Measurements from ENCODE around the gene DEFB118. TPM values are rescaled to one million over a fixed set of nuclear protein-coding genes. Genes with fewer than 3 reads are reported as not detected.
"Not testable (repeated sequence)": the region's sequence is repeated elsewhere in the genome, so short reads cannot be mapped to it uniquely, and the experiment has no call there.

Gene DEFB118
- total RNA-seq, 1 experiment from 2014 or later: not detected

GRCh38 chr20:31341470-31341869, 26.9 kb upstream of the DEFB118 start:
- H3F3A ChIP-seq (ENCODE audit: low read length, unreplicated experiment): no peaks in the 10 kb centered on the region
- ChIA-PET CTCF (no interaction called here), POLR2A (ENCODE audit: unreplicated experiment) (no interaction called here)
- H3K9me3 ChIP-seq (ENCODE audit: low read length): no peaks in the 10 kb centered on the region
- no peak overlapping the region for H3K4me2 ChIP-seq (ENCODE audit: low read length)
- H3K4me3 ChIP-seq (ENCODE audit: low read length): no peak overlapping the region
- no peaks in the 10 kb centered on the region for H3K36me3 ChIP-seq (ENCODE audit: low read depth, low read length)
- no peak for TF ChIP-seq EZH2 (IDR thresholded peaks at IDR 0.05; ENCODE audit: low read length, unreplicated experiment)
- TF ChIP-seq CTCF (conservative IDR thresholded peaks at IDR 0.05; ENCODE audit: low read depth, low read length): no peak
- no peak for TF ChIP-seq EZH2phosphoT487 (IDR thresholded peaks at IDR 0.05; ENCODE audit: borderline replicate concordance, low read length)
- H4K20me1 ChIP-seq (ENCODE audit: low read length): no peaks in the 10 kb centered on the region
- H3K9me2 ChIP-seq (replicated peaks; ENCODE audit: low read length): no peaks in the 10 kb centered on the region
- no peaks in the 10 kb centered on the region for H3K4me1 ChIP-seq (ENCODE audit: insufficient read depth, low read length)
- H3K79me2 ChIP-seq (ENCODE audit: low read length): no peaks in the 10 kb centered on the region
- H3K27me3 ChIP-seq (ENCODE audit: low read length): peaks cover 44% of the 10 kb centered on the region
- H2AFZ ChIP-seq (ENCODE audit: low read length): no peak overlapping the region
- no peak overlapping the region for H3K9ac ChIP-seq (ENCODE audit: low read length)
- intact Hi-C loops (cut with micrococcal nuclease): no loop called here
- DNase-seq (no peak), ATAC-seq (no peak)
- H3K27ac ChIP-seq (ENCODE audit: low read length): no peak overlapping the region
- BruUV-seq (replicated peaks): no TSS peak

- Histone ChIP-seq H3K9me2 (replicated peaks; ENCODE audit: low read length) (no peaks in the 10 kb centered on the region), H3K9ac (ENCODE audit: low read length) (no peak overlapping the region), H3K27ac (ENCODE audit: low read length) (no peak overlapping the region), H3K9me3 (ENCODE audit: low read length) (no peaks in the 10 kb centered on the region), H3F3A (ENCODE audit: low read length, unreplicated experiment) (no peaks in the 10 kb centered on the region), H3K4me3 (ENCODE audit: low read length) (no peak overlapping the region), H3K36me3 (ENCODE audit: low read depth, low read length) (no peaks in the 10 kb centered on the region), H3K4me1 (ENCODE audit: insufficient read depth, low read length) (no peaks in the 10 kb centered on the region), H3K79me2 (ENCODE audit: low read length) (no peaks in the 10 kb centered on the region), H3K27me3 (ENCODE audit: low read length) (peaks cover 24% of the 10 kb centered on the region), H4K20me1 (ENCODE audit: low read length) (no peaks in the 10 kb centered on the region), H3K4me2 (ENCODE audit: low read length) (no peak overlapping the region), H2AFZ (ENCODE audit: low read length) (no peak overlapping the region)
- DNase-seq: peak; percentile 3
- no peak for ATAC-seq
- CTCF ChIA-PET: no interaction called here
- no TSS peak for BruUV-seq (replicated peaks)
- POLR2A ChIA-PET (ENCODE audit: unreplicated experiment): no interaction called here
- intact Hi-C loops (cut with micrococcal nuclease): no loop called here
- TF ChIP-seq CTCF (conservative IDR thresholded peaks at IDR 0.05; ENCODE audit: low read depth, low read length): no peak
- TF ChIP-seq EZH2phosphoT487 (IDR thresholded peaks at IDR 0.05; ENCODE audit: borderline replicate concordance, low read length): no peak
- TF ChIP-seq EZH2 (IDR thresholded peaks at IDR 0.05; ENCODE audit: low read length, unreplicated experiment): no peak
Measured at GRCh38 chr20:31355981-31356380, 12.4 kb upstream of the DEFB118 start.

GRCh38 chr20:31363295-31363694, 5.1 kb upstream of the DEFB118 start:
- intact Hi-C loops (cut with micrococcal nuclease): no loop called here
- POLR2A ChIA-PET (ENCODE audit: unreplicated experiment): no interaction called here
- H3K4me2 ChIP-seq (ENCODE audit: low read length): no peak overlapping the region
- H4K20me1 ChIP-seq (ENCODE audit: low read length): no peaks in the 10 kb centered on the region
- BruUV-seq (replicated peaks): no TSS peak
- no peak for DNase-seq
- no peak overlapping the region for H3K27ac ChIP-seq (ENCODE audit: low read length)
- ATAC-seq: no peak
- no peak overlapping the region for H2AFZ ChIP-seq (ENCODE audit: low read length)
- TF ChIP-seq CTCF (conservative IDR thresholded peaks at IDR 0.05; ENCODE audit: low read depth, low read length) (no peak), EZH2 (IDR thresholded peaks at IDR 0.05; ENCODE audit: low read length, unreplicated experiment) (no peak), EZH2phosphoT487 (IDR thresholded peaks at IDR 0.05; ENCODE audit: borderline replicate concordance, low read length) (no peak)
- peaks cover 55% of the 10 kb centered on the region for H3K27me3 ChIP-seq (ENCODE audit: low read length)
- no peak overlapping the region for H3K4me3 ChIP-seq (ENCODE audit: low read length)
- no peaks in the 10 kb centered on the region for H3K4me1 ChIP-seq (ENCODE audit: insufficient read depth, low read length)
- H3K79me2 ChIP-seq (ENCODE audit: low read length): no peaks in the 10 kb centered on the region
- no peak overlapping the region for H3K9ac ChIP-seq (ENCODE audit: low read length)
- H3K9me3 ChIP-seq (ENCODE audit: low read length): no peaks in the 10 kb centered on the region
- no peaks in the 10 kb centered on the region for H3K9me2 ChIP-seq (replicated peaks; ENCODE audit: low read length)
- H3F3A ChIP-seq (ENCODE audit: low read length, unreplicated experiment): no peaks in the 10 kb centered on the region
- CTCF ChIA-PET: no interaction called here
- no peaks in the 10 kb centered on the region for H3K36me3 ChIP-seq (ENCODE audit: low read depth, low read length)

- POLR2A ChIA-PET (ENCODE audit: unreplicated experiment); H3K4me1 ChIP-seq (ENCODE audit: insufficient read depth, low read length): not testable (repeated sequence)
- peaks cover 56% of the 10 kb centered on the region for H3K27me3 ChIP-seq (ENCODE audit: low read length)
Measured at GRCh38 chr20:31364272-31364671, 4.1 kb upstream of the DEFB118 start.

More at GRCh38 chr20:31364272-31364671, 4.1 kb upstream of the DEFB118 start:
- CTCF ChIA-PET; H3K4me3 ChIP-seq (ENCODE audit: low read length); H3K36me3 ChIP-seq (ENCODE audit: low read depth, low read length); H2AFZ ChIP-seq (ENCODE audit: low read length); BruUV-seq (replicated peaks); H4K20me1 ChIP-seq (ENCODE audit: low read length); H3F3A ChIP-seq (ENCODE audit: low read length, unreplicated experiment); H3K9me2 ChIP-seq (replicated peaks; ENCODE audit: low read length); H3K9ac ChIP-seq (ENCODE audit: low read length); H3K27ac ChIP-seq (ENCODE audit: low read length); DNase-seq; H3K9me3 ChIP-seq (ENCODE audit: low read length); H3K79me2 ChIP-seq (ENCODE audit: low read length); ATAC-seq; H3K4me2 ChIP-seq (ENCODE audit: low read length); intact Hi-C loops (cut with micrococcal nuclease): not testable (repeated sequence)

Measured in PC-3 (cell line).